NCI-H2227 (cell line): Measurements from ENCODE around the gene IL2RA.
"Not testable (repeated sequence)": the region's sequence is repeated elsewhere in the genome, so short reads cannot be mapped to it uniquely, and the experiment has no call there.

ENCODE experiments used
- DNase-seq: peaks from one replicate; lab custom pipeline; 2025; ENCODE audit not compliant: unreplicated experiment; lab: John Stamatoyannopoulos, UW

IL2RA gene

DNA sequence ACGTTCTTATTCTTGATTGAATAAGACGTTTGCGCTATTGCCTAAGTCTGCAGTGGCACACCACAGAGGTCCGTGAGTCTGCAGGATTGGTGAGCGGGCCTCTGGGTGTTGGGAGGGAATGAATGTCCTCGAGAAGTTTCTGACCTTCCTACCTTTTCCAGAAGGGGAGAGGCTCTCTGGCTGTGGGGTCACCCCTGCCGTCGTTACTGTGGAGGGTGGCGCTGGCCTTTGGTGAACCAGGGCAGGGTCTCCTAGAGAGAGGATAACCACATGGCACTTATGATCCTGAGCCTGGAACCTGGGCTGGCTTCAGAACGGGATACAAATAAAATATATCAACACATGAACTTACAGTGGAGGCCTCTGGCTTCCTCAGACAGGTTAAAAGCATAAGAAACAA, 98.6 kb downstream of the IL2RA start:
- DNase-seq: no peak

DNA sequence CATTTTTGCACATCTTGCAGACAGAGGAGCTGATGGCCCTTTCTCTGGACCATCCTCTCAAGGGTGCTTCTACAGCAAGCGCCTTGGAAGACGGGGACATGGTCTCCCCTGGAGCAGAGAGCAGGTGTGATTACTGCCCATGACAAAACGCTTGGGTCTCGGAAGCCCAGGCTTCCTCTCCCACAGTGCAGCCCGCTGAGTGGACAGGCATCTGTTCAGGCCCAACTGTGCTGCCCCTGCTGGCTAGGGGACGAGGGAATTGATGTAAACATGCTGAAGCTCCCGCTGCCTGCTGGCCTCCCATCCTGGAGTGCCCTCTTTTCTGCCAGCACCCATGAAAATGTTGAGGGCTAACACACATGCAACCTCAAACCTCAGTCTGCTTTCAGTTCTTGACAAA, 99.1 kb downstream of the IL2RA start:
- DNase-seq: no peak

DNA sequence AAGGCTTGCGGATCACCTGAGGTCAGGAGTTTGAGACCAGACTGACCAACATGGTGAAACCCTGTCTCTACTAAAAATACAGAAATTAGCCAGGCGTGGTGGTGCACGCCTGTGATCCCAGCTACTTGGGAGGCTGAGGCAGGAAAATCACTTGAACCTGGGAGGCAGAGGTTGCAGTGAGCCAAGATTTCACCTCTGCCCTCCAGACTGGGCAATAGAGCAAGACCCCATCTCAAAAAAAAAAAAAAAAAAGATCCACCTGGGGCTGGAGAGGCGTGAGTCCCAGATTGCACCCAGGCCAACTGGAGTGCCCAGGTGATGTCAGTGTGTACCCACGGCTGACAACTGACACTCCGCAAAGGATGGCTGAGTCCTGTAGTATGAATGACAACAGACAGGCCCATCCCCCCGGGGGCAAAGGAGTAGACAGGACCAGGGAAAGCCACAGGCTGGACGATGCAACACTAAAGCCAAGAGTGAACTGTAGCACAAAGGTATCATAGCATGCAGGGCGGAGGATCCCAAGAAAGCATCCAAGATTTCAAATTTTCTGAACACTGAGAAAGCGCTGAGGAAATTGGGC, 99.7 kb downstream of the IL2RA start:
- not testable (repeated sequence) for DNase-seq

DNA sequence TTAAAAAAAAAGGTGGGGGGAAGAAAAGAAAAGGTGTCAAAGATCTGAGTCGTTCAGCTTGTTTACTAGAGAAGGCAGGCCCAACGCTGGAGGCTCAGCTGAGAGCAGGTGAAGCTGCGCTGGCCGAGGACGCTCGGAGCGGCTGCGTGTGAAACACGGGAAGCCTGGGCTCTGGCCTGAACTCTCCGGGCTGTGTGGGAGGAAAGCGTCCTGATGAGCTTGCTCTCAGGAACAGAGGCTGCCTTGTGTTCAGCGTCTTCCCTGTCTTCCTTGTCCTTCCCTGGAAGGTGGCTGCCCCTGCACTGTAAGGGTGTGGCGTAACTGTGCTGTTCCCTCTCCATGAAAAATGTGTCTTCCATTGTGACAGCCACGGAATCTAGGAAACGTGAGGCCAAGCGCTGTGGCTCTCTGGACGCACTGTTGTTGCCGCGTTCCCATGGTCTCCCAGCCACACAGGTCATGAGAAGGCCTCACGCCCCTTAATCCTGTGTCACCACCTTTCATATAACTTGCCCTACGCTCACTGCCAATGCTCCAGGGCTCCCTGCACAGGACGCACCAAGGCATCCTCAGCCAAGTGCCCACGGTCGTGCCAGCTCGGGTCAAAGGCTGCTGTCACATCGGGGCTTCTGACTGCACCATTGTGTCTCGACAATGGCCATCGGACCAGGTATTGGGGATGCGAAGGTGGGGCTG, 100.6 kb downstream of the IL2RA start:
- DNase-seq: no peak

DNA sequence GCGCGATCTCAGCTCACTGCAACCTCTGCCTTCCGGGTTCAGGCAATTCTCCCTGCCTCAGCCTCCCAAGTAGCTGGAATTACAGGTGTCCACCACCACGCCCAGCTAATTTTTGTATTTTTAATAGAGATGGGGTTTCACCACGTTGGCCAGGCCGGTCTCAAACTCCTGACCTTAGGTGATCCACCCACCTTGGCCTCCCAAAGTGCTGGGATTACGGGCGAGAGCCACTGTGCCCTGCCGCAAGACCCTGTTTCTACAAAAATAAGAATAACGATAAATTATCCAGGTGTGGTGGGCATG, 101.2 kb downstream of the IL2RA start:
- not testable (repeated sequence) for DNase-seq
